Stimulated activated CD4-positive, alpha-beta T cell treated with anti-CD3 and anti-CD28 coated beads, Interleukin-15, amount 100 ng/mL, for 1 hour (primary cell): ENCODE results near the gene EOMES.
"Not testable (repeated sequence)": the region's sequence is repeated elsewhere in the genome, so short reads cannot be mapped to it uniquely, and the experiment has no call there.

Experiments
- DNase-seq, 2 donors: peaks; one replicate each; pipeline ENCODE4 v3.0.0-alpha.2; 2020; ENCODE audit warnings: low read depth in 1 of 2, low spot score in 1 of 2

Gene EOMES

GRCh38 chr3:27721717-27722564 is at the start of gene EOMES:
TSS of gene EOMES (minus strand) at chr3:27722323. CDS start at chr3:27722294, 29 bp downstream.
- peak; percentile 36 for DNase-seq

- DNase-seq = not testable (repeated sequence)
These were observed 48.3 kb upstream of the EOMES start for GRCh38 chr3:27770384-27770783.

- DNase-seq = no peak
These were observed 44.9 kb upstream of the EOMES start for GRCh38 chr3:27767000-27767399.

DNA sequence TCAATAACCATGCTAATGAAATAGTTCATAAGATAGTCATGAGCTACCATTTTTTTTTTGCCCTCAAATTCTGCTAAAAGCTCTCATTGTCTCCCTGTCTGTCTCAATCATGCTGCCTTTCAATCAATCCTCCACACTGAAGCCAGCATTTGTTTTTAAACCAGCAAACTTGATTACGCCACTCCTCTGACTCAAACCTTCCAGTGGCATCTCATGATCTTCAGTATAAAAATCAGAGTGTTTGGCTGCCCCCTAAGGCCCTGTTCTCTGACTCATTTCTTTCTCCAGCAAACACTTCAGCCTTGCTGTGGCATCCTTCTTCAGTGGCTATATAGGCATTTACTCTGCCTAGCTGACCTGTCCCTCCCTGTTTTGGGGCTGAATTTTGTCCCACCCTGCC is 36.0 kb upstream of the EOMES start:
- DNase-seq = no peak

DNA sequence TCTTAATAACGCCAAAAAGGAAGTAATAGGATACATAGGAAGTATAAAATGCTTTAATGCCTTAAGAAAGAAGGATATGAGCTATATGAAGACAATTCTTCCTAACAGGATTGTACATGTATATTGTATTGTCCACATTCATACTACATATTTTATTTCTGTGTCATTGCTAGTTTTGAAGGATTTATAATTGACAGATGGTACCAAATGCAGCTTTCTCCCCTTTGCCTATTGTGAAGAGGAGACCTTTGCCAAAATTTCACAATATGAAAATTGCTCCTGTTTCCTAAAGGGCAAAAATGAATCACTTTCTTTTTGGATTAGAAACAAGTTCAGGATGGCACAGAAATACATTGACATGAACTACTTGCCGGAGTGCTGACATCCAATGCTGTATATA is 34.8 kb upstream of the EOMES start:
- no peak for DNase-seq

GRCh38 chr3:27752926-27753325 is 30.8 kb upstream of the EOMES start:
- no peak for DNase-seq

- no peak for DNase-seq
These were observed 27.5 kb upstream of the EOMES start for GRCh38 chr3:27749643-27750042.

DNA sequence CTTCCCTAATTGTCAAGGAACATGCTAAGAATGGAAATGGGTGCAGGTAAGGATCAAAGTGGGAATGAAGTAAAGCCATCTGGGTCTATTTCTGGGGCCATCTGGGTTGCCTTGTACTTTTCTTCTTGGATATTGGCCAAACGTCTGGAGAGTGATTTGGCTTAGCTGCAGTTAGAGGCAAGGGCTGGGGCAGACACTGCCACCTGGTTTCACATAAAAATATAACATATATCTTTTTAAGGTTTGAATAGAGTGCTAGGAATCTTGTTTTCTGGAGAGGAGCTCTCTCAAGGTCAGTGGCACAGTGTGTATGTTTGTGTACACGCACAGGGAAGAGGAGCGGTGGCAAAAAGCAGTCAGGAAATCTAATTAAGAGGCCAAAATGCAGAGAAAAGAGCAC is 24.7 kb upstream of the EOMES start:
- no peak for DNase-seq

- no peak for DNase-seq
These were observed 18.7 kb upstream of the EOMES start for GRCh38 chr3:27740854-27741253.

DNA sequence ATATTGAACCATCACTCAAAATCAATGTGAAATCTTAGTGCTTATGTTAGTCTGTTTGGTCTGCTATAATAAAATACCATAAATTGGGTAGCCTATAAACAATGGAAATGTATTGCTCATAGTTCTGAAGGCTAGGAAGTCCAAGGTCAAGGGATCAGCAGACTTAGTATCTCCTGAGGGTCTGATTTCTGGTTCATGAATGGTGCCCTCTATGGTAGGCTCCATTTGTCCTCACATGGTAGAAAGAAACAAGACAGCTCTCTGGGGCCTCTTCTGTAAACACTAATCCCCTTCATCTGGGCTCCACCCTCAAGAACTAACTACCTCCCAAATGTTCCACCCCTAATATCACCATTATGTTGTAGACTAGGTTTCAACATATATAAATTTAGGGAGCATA is 15.0 kb upstream of the EOMES start:
- DNase-seq = no peak

DNA sequence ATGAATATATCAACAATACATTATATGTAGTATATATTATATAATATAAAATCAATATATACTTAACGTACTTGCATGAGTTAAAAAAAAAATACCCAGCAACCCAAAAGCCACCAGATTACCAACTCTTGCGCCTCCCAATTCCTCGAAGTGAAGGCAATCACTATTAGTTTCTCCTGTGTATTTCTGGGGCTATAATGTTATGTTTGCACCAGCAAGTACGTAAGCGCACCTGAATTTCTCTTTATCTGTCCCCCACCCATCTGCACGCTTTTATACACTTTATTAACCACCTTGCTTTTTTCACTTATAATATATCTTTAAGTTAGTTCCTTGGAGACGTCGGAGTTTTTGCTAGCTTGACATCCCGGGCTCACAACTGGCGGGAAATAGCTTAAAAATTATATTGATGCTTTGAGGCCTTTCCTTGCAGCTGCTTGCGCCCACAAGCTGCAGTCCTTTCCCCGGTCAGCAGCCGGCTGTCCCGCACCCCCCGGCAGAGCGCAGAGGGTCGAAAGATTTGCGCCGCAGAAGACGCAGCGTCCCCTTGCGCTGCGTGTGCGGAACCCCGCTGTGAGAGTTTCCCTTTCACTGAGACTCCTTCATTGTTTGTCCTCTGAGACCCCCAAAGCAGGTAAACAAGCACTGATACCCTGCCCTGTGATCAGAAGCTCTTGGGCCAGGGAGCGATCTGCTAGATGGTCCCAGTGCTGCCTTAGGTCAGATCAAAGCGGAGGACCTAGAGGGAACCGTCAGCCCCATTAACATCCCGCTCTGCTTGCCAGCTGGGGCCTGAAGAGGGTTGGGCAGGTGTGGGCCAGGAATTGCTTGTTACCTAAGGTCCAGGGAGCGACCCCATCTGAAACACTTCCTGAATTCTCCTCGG is 8.9 kb upstream of the EOMES start:
- no peak for DNase-seq

DNA sequence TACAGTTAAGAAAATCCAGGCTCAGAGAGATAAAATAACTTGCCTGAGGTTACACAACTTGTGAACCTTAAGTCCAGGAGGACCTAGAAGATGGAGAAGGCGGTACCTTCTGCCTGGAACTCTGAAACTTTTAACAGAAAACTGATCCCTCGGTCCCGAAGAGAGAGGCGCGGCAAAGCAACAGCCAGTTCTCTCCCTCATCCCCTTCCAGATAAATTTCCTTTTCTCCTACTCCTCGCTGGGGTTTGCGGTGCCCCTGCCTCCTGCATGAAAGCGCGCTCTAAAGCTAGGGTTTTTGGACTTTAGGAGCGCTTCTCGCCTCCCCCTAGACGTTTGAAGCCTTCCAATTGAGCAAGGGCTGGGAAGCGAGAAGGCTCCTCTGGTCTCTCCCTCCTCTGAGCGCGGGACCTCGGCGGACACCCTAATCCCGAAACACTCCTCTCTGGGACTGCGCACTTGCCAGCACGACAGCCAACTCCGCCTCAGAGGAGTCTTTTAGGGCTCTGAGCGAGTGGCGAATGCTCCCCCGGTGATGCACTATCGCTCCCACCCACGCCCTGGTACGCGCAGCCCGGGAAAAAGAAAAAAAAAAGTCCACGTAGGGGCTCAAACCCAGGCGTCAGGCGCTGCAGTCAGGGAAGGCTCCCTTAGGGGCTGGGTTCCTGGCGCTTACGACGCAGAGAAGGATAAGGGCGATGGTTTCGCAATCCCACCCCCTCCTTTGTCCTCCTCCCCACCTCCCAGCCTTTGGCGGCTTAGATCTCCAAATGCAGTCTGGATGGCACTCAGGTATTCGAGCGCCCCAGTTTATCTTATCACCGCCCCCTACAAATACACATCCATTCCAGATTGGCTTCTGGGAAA is 7.9 kb upstream of the EOMES start:
- DNase-seq = no peak

DNA sequence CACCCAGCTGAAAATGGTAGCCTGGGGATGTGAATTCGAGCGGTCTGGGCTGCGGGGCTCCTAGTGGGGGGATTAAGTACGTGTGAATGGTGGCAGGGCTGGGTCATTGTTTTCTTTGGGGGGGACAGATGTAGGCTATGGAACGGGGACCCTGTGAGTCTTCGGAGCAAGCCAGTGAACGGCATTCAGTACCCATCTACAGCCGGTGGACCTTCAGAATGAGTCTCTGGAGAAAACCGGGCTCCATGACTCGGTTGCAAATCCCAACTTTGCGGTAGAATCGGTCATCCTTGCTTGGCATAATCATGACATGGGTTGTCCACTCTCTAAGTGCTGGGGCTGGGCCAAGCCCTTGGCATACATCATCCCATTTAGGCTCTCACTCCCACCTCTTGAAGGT is 7.2 kb upstream of the EOMES start:
- DNase-seq = no peak

GRCh38 chr3:27728195-27729087 is 6.3 kb upstream of the EOMES start:
- no peak for DNase-seq

DNA sequence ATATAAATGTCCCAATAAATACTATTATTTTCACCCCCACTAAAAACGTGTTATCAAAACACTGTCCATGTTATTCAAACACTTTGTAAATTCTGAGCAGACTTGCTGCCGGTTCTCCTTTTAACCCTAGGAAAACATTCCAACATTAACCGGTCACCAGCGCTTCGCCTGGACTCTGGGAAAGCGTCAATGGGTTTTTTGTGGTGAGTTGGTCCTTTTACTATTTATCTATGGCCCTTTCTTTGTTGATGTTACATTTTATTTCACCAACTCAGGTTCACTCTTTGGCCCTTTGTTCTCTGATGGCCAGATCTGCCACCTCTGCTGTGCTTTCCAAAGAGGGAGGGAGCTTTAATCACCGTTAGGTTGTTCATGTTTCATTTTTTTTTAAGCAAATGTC is 4.1 kb upstream of the EOMES start:
- no peak for DNase-seq

- no peak for DNase-seq
These were observed 2.5 kb upstream of the EOMES start for GRCh38 chr3:27724459-27725197.

DNA sequence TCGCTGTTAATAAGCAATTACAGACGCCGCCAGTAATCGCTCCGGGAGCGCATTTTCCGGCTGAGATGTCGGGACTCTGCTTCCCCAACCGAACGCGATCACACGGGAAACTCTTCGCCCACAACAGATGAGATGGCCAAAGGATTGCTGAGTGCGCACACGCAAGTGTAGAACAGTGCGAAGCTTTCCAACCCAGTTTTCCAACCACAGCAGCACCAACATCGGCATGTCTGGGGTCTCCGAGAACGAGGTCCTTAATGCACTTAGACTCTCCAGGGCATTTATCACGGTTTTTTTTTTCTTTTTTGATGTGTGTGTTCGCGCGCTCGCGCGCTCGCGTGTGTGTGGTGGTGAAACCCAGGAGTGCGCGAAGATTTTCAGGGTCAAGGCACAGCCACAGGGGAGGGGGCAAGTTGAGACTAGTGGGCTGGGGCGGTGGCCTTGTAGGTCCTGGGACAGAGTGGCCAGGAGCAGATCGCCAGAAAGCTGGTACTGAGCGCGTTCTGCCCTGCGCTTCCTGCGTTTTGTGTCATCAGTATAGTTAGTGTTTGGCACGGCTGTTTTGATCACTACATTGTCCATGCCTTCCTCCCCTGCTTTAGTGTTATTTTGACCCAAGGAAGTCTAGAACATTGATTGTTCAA is 1.8 kb upstream of the EOMES start:
- DNase-seq = no peak

GRCh38 chr3:27723456-27723814 is 1.3 kb upstream of the EOMES start:
- DNase-seq = no peak

- DNase-seq = no peak
These were observed 900 bp upstream of the EOMES start for GRCh38 chr3:27723001-27723445.
